Endothelial cell (in vitro differentiated cells): ENCODE data around the gene VTI1A. TPM values are rescaled to one million over a fixed set of nuclear protein-coding genes. Genes with fewer than 3 reads are reported as not detected.

Experiments used
- DNase-seq: peaks from one replicate; pipeline ENCODE4 v3.0.0; 2021; ENCODE audit warnings: low spot score
- H3K27ac Mint-ChIP-seq: one replicate; pipeline ENCODE4 v1.8.0; 2021; ENCODE audit warnings: mixed read lengths, inconsistent platforms; ENCODE audit not compliant: unreplicated experiment
- H3K27me3 Mint-ChIP-seq: one replicate; pipeline ENCODE4 v1.8.0; 2021; ENCODE audit warnings: mild to moderate bottlenecking, moderate library complexity, mixed read lengths, inconsistent platforms; ENCODE audit not compliant: unreplicated experiment
- H3K36me3 Mint-ChIP-seq: one replicate; pipeline ENCODE4 v1.8.0; 2021; ENCODE audit warnings: mild to moderate bottlenecking, low read depth, mixed read lengths, inconsistent platforms; ENCODE audit not compliant: unreplicated experiment
- H3K4me1 Mint-ChIP-seq: one replicate; pipeline ENCODE4 v1.8.0; 2021; ENCODE audit warnings: mild to moderate bottlenecking, mixed read lengths, inconsistent platforms; ENCODE audit not compliant: unreplicated experiment
- H3K4me3 Mint-ChIP-seq: one replicate; pipeline ENCODE4 v1.8.0; 2021; ENCODE audit warnings: mild to moderate bottlenecking, mixed read lengths, inconsistent platforms; ENCODE audit not compliant: unreplicated experiment
- H3K9me3 Mint-ChIP-seq: one replicate; pipeline ENCODE4 v1.8.0; 2021; ENCODE audit warnings: mixed read lengths, inconsistent platforms; ENCODE audit not compliant: unreplicated experiment
- total RNA-seq: library from RNA; stranded (reverse); fragmentation: NEBNext Ultra II Directional; extraction: Animal tissue kit (Norgen Biotek cat#: 25700); gene quantifications from one replicate; pipeline ENCODE4 v1.2.1, GENCODE V29; 2021; ENCODE audit not compliant: unreplicated experiment
- TF ChIP-seq, protein P1 (sequence below): fragments of 200-600 bp; sonication (generic); IDR thresholded peaks from one replicate; pipeline ENCODE4 v1.5.0; 2021; ENCODE audit warnings: antibody characterized with exemption; ENCODE audit not compliant: unreplicated experiment

The VTI1A gene
- total RNA-seq, 1 donor from 2014 or later = 35.4 TPM

DNA sequence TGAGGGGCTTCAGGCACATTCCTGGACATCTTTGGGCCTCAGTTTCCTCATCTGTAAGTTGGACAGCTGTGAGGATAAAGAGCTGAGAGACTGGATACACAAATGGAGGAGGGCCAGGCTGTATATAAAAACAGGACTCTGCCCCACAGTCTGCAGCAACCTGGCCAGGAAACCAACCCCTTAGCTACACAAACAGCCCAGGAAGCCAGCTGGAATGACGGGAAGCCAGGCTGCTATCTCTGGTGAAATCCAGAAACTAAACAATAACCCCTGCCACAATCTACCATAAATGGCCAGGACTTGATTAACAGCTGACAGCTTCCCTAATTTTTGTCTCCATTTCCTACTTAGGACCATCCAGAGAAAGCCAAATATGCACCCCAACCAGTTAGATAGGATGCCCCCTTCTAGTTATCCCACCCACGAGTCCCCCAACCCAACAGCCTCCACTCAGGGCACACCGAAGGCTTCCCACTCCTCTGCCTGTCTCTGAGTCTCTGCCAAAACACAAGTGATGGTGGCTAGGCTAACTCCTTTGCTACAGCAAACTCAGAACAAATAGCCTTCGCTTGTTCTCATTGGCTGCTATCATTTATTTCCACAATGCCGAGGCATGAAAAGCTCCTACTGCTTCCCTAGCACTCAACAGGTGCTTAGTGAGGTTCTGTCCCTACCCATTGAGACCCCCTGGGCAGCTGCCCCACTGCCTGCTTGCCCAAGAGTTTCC lies 393.1 kb downstream of the VTI1A start:
- TF ChIP-seq, protein P1, sequence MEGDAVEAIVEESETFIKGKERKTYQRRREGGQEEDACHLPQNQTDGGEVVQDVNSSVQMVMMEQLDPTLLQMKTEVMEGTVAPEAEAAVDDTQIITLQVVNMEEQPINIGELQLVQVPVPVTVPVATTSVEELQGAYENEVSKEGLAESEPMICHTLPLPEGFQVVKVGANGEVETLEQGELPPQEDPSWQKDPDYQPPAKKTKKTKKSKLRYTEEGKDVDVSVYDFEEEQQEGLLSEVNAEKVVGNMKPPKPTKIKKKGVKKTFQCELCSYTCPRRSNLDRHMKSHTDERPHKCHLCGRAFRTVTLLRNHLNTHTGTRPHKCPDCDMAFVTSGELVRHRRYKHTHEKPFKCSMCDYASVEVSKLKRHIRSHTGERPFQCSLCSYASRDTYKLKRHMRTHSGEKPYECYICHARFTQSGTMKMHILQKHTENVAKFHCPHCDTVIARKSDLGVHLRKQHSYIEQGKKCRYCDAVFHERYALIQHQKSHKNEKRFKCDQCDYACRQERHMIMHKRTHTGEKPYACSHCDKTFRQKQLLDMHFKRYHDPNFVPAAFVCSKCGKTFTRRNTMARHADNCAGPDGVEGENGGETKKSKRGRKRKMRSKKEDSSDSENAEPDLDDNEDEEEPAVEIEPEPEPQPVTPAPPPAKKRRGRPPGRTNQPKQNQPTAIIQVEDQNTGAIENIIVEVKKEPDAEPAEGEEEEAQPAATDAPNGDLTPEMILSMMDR = no peak
- no peak for DNase-seq
- no peak overlapping the region for H3K4me3 Mint-ChIP-seq
- H3K9me3 Mint-ChIP-seq = no peaks in the 10 kb centered on the region
- H3K4me1 Mint-ChIP-seq = peaks cover 6% of the 10 kb centered on the region
- no peaks in the 10 kb centered on the region for H3K36me3 Mint-ChIP-seq
- peaks cover 10% of the 10 kb centered on the region for H3K27me3 Mint-ChIP-seq
- H3K27ac Mint-ChIP-seq = peak overlapping the region; percentile 18

GRCh38 chr10:112841549-112841948 lies 394.5 kb downstream of the VTI1A start:
- Mint-ChIP-seq H3K4me1 (peaks cover 6% of the 10 kb centered on the region), H3K27ac (no peak overlapping the region), H3K4me3 (no peak overlapping the region), H3K27me3 (peaks cover 10% of the 10 kb centered on the region), H3K9me3 (no peaks in the 10 kb centered on the region), H3K36me3 (no peaks in the 10 kb centered on the region)
- TF ChIP-seq, protein P1 = no peak
- no peak for DNase-seq

DNA sequence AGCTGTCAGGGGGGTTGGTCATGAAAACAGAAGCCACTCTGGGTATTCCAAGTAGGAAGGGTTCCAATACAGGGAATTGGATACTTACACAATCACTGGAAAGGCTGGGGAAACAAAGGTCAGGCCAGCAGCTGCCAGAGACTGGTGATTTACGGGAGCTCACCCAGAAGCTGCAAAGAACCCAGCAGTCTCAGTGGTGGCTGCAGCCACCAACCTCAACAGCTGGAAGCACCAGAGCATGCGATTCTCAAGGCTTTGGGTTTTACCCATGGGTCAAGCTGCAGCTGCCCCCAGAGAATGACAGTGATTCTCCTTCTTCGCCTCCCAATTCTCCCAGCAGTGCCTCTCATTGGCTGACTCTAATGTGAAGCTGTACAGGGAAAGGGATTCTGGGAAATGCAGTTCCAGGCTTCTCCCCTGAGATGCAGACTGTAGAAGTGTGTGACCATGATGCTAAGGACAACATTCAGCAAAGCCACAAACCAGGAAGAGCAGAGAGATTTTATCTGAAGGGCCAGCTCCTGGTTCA lies 395.9 kb downstream of the VTI1A start:
- no peak for DNase-seq
- Mint-ChIP-seq H3K4me1 (peaks cover 6% of the 10 kb centered on the region), H3K4me3 (no peak overlapping the region), H3K9me3 (peaks cover 7% of the 10 kb centered on the region), H3K36me3 (peaks cover 8% of the 10 kb centered on the region), H3K27me3 (peaks cover 11% of the 10 kb centered on the region), H3K27ac (no peak overlapping the region)
- TF ChIP-seq, protein P1 = no peak

DNA sequence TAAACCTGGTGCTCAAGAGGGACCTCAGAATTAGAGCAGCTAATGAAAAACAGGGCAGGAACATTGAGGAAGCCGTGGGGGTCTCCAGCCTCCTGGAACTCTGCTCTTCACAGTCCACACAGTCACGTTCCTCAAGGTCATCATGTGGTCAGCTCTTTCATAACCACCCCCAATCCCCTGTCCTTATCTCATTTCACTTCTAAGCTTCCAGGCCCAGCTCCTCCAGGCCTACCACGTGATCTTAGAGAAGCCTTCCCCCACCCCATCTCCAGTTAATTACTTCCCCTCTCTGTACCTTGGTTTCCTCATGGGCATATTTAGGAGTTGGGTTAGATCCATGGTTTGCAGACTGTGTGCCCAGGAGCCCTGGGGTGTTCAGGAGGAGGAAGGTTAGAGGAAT lies 396.6 kb downstream of the VTI1A start:
- H3K27ac Mint-ChIP-seq = no peak overlapping the region

More for the DNA sequence above, 396.6 kb downstream of the VTI1A start:
- Mint-ChIP-seq H3K27me3 (peaks cover 8% of the 10 kb centered on the region), H3K4me3 (no peak overlapping the region), H3K9me3 (peaks cover 7% of the 10 kb centered on the region), H3K36me3 (peaks cover 15% of the 10 kb centered on the region), H3K4me1 (peaks cover 3% of the 10 kb centered on the region)
- DNase-seq = no peak
- TF ChIP-seq, protein P1 = no peak
